ENCODE results near the gene NIT1. TPM values are rescaled to one million over a fixed set of nuclear protein-coding genes. Genes with fewer than 3 reads are reported as not detected.

Gene NIT1
- total and polyA plus RNA-seq, 10 of the 15 experiments (the other 5 are each of a cell fraction or from before 2014, with no cell fraction given): 19.2 to 54.4 (median 28.3) TPM

- DNase-seq (ENCODE audit: low read depth, low spot score) (no peak), ATAC-seq (no peak), FAIRE-seq (no peak)
- no peaks in the 10 kb centered on the region for H3K9me3 ChIP-seq (replicated peaks; ENCODE audit: control insufficient read depth, insufficient read depth, low read length)
- no peaks in the 10 kb centered on the region for H4K20me1 ChIP-seq (ENCODE audit: control insufficient read depth, insufficient read depth)
- no peaks in the 10 kb centered on the region for H3K79me2 ChIP-seq (ENCODE audit: control insufficient read depth, insufficient read depth, low read length)
- H3K27me3 ChIP-seq (replicated peaks in 1 of 2; ENCODE audit: control insufficient read depth in 2 of 2, insufficient read depth in 2 of 2, low read length in 1 of 2): no peaks in the 10 kb centered on the region
- BruUV-seq (replicated peaks): no TSS peak
- ChIA-PET POLR2A (interaction anchor here (0.6 to 0.7 kb wide), 2 partner anchors 19 to 20 kb away, joined by 3 read pairs; partner anchors contain the start of gene ARHGAP30), CTCF (no interaction called here), RAD21 (ENCODE audit: unreplicated experiment) (interaction anchor here (1.1 kb wide), 1 partner anchor 20 kb away, joined by 3 read pairs; the partner anchor contains the start of gene ARHGAP30), SMC1A (ENCODE audit: uncharacterized antibody, unreplicated experiment) (no interaction called here)
- H3K27ac ChIP-seq (ENCODE audit: control insufficient read depth, insufficient read depth): no peak overlapping the region
- H3K4me2 ChIP-seq (ENCODE audit: control insufficient read depth, insufficient read depth): no peak overlapping the region
- intact Hi-C loops (cut with micrococcal nuclease; ENCODE audit: unreplicated experiment): no loop called here
- H3K36me3 ChIP-seq (ENCODE audit: control insufficient read depth in 2 of 2, insufficient read depth in 2 of 2, low read length in 1 of 2): no peaks in the 10 kb centered on the region
- no peak for TF ChIP-seq E2F4 (IDR thresholded peaks at IDR 0.05; ENCODE audit: low read depth, low read length)
- TF ChIP-seq RFX5 (IDR thresholded peaks at IDR 0.05; ENCODE audit: low read depth, low read length): no peak
- TF ChIP-seq ETV6 (conservative IDR thresholded peaks at IDR 0.05 in 1 of 2, IDR thresholded peaks at IDR 0.05 in 1 of 2; ENCODE audit: borderline replicate concordance in 1 of 2, low read depth in 1 of 2): no peak
- TF ChIP-seq POU2F2 (IDR thresholded peaks at IDR 0.05; ENCODE audit: borderline replicate concordance, low read depth, low read length): no peak
- TF ChIP-seq EGR1 (IDR thresholded peaks at IDR 0.05; ENCODE audit: borderline replicate concordance in 1 of 2, low read depth in 2 of 2, low read length in 2 of 2): no peak
- TF ChIP-seq MEF2B (IDR thresholded peaks at IDR 0.05; ENCODE audit: partially characterized antibody, poor library complexity, severe bottlenecking): no peak
- no peak overlapping the region for H3K4me3 ChIP-seq
- in situ Hi-C loops (cut with MboI): no loop called here
- peaks cover 9% of the 10 kb centered on the region for H3K4me1 ChIP-seq (ENCODE audit: control insufficient read depth, insufficient read depth, low read length)
- H3K9ac ChIP-seq (ENCODE audit: control insufficient read depth, insufficient read depth, low read length): no peak overlapping the region
- WGBS (ENCODE audit: insufficient coverage, insufficient replicate concordance, low lambda C conversion rate, missing lambda C conversion rate): 81% methylated on average over 3 of the region's 5 CpGs
- H2AFZ ChIP-seq (ENCODE audit: control insufficient read depth, low read depth, low read length): no peak overlapping the region
These were observed 28.0 kb upstream of the NIT1 start for GRCh38 chr1:161089938-161090337.

Measured in GM12878 (cell line).